Fibroblast of the aortic adventitia (primary cell): ENCODE results near the gene ATP8A2. TPM values are rescaled to one million over a fixed set of nuclear protein-coding genes. Genes with fewer than 3 reads are reported as not detected.
A peak's percentile ranks its signal among the peaks of the same experiment; 100 is the strongest.
"Not testable (repeated sequence)": the region's sequence is repeated elsewhere in the genome, so short reads cannot be mapped to it uniquely, and the experiment has no call there.

ENCODE experiments used
- DNase-seq: peaks from one replicate; pipeline ENCODE4 v3.0.0-alpha.2; 2010; ENCODE audit warnings: low read depth
- H3K4me3 ChIP-seq: 2 replicates; pipeline ENCODE4 v1.5.1; 2011; ENCODE audit warnings: low read depth, mild to moderate bottlenecking, control low read depth, low read length, moderate library complexity
- CTCF ChIP-seq: IDR thresholded peaks from 2 replicates; pipeline ENCODE4 v1.5.1; 2011; ENCODE audit warnings: mild to moderate bottlenecking, low read length, control low read depth, inconsistent platforms; ENCODE audit not compliant: insufficient read depth
- total RNA-seq: library from RNA; depleted of rRNA; stranded (reverse); fragments of >200 nt; gene quantifications from 2 replicates; pipeline ENCODE4 v1.2.3, GENCODE V29; 2012; ENCODE audit warnings: low replicate concordance

Gene ATP8A2
- total RNA-seq, 1 donor: under 0.01 TPM

- H3K4me3 ChIP-seq: no peak overlapping the region
- no peak for DNase-seq
- no peak for TF ChIP-seq CTCF
Measured at GRCh38 chr13:26061256-26061655, 689.5 kb downstream of the ATP8A2 start.

GRCh38 chr13:26061947-26062346 is 690.2 kb downstream of the ATP8A2 start:
- peak; percentile 41 for DNase-seq
- H3K4me3 ChIP-seq: no peak overlapping the region
- no peak for TF ChIP-seq CTCF

GRCh38 chr13:26062853-26063444 is 691.2 kb downstream of the ATP8A2 start:
- TF ChIP-seq CTCF: peak; percentile 74
- peak; percentile 73 for DNase-seq
- H3K4me3 ChIP-seq: no peak overlapping the region

GRCh38 chr13:26066492-26066891 is 694.7 kb downstream of the ATP8A2 start:
- not testable (repeated sequence) for DNase-seq, H3K4me3 ChIP-seq

- DNase-seq: no peak
- no peak overlapping the region for H3K4me3 ChIP-seq
- TF ChIP-seq CTCF: no peak
Measured at GRCh38 chr13:26067601-26068000, 695.8 kb downstream of the ATP8A2 start.

- not testable (repeated sequence) for H3K4me3 ChIP-seq, DNase-seq
Measured at GRCh38 chr13:26068372-26068771, 696.6 kb downstream of the ATP8A2 start.

GRCh38 chr13:26069642-26070041 is 697.9 kb downstream of the ATP8A2 start:
- H3K4me3 ChIP-seq, DNase-seq: not testable (repeated sequence)

- no peak for TF ChIP-seq CTCF
- no peak for DNase-seq
- no peak overlapping the region for H3K4me3 ChIP-seq
Measured at GRCh38 chr13:26071691-26072090, 699.9 kb downstream of the ATP8A2 start.

- not testable (repeated sequence) for H3K4me3 ChIP-seq
- DNase-seq: peak; percentile 15
Measured at GRCh38 chr13:26072335-26072734, 700.6 kb downstream of the ATP8A2 start.
